Gastroesophageal sphincter (tissue), 3 donors: ENCODE results near the gene LDAF1.

Source experiments
- CTCF ChIP-seq, 4 experiments: fragments of 200-600 bp in 2 of 4; fragments of 450-650 bp in 2 of 4; sonication (generic) in 1 of 4; IDR thresholded peaks; one replicate each; pipeline ENCODE4 v1.5.1; 2017 to 2019; ENCODE audit warnings: antibody characterized with exemption in 4 of 4, mild to moderate bottlenecking in 2 of 4, moderate library complexity in 2 of 4
- POLR2A ChIP-seq, 2 donors: fragments of 450-650 bp; IDR thresholded peaks; one replicate each; pipeline ENCODE4 v1.6.1; 2017; ENCODE audit warnings: antibody characterized with exemption in 2 of 2, mild to moderate bottlenecking in 2 of 2, moderate library complexity in 1 of 2
- POLR2AphosphoS5 ChIP-seq: sonication (generic); formaldehyde crosslinking; IDR thresholded peaks from one replicate; pipeline ENCODE4 v1.6.1; 2017; ENCODE audit warnings: antibody characterized with exemption

GRCh38 chr16:21226749-21227148 lies 68.3 kb downstream of the LDAF1 start:
- no peak for TF ChIP-seq POLR2A (IDR thresholded peaks at IDR 0.05)
- no peak for TF ChIP-seq CTCF (IDR thresholded peaks at IDR 0.05)
- no peak for TF ChIP-seq POLR2AphosphoS5
